ENCODE results near the gene CREG2. TPM values are rescaled to one million over a fixed set of nuclear protein-coding genes. Genes with fewer than 3 reads are reported as not detected.

The CREG2 gene, protein sequence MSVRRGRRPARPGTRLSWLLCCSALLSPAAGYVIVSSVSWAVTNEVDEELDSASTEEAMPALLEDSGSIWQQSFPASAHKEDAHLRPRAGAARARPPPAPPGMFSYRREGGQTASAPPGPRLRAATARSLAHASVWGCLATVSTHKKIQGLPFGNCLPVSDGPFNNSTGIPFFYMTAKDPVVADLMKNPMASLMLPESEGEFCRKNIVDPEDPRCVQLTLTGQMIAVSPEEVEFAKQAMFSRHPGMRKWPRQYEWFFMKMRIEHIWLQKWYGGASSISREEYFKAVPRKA
- total RNA-seq (under 0.01 and 0.50 TPM in 2 replicates), polyA plus RNA-seq (0.08 and 0.84 TPM in 2 replicates), polyA minus RNA-seq (ENCODE audit: low replicate concordance) (0.59 TPM in 1 of 2 replicates, not detected in the other)
- 0.36 TPM in 1 of 2 replicates, not detected in the other for polyA plus RNA-seq (2012)

DNA sequence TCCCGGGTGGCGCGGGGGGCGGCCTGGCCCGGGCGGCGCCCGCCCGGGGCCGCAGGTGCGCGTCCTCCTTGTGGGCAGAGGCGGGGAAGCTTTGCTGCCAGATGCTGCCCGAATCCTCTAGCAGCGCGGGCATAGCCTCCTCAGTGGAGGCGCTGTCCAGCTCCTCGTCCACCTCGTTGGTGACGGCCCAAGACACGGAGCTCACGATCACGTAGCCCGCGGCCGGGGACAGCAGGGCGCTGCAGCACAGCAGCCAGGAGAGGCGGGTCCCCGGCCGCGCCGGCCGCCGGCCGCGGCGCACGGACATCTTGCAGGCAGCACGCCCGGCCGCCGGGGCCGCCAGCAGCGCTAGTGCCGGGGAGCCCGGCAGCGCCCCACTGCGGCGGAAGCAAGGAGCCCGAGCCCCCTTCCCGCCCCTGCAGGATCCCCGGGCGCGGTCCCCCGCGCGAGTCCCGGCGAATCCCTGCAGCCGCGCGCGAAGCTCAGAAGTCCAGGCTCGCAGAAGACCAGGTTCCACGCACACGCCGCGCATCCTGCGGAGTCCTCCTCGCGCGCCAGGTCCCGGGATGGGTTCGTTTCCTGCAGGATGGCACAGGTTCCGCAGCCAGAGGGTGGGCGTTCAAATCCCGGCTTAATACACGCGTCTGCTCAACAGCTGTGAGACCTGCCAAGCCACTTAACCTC is at the start of gene CREG2:
TSS of gene CREG2 (minus strand) at position 353 of the 684 bp plus-strand sequence. CDS start at position 307, 46 bp downstream.
- Histone ChIP-seq H3K79me2 (ENCODE audit: control insufficient read depth, insufficient read depth, low read length) (no peaks in the 10 kb centered on the region), H3K27ac (ENCODE audit: insufficient read depth, low read length) (no peak within 1 kb of the TSS), H3K4me3 (replicated peaks in 1 of 4; ENCODE audit: control extremely low read depth in 1 of 4, insufficient read depth in 1 of 4, low read depth in 3 of 4, low read length in 4 of 4) (peak within 1 kb of the TSS; percentile 22 to 58 (median 56)), H3K9ac (ENCODE audit: insufficient read depth, low read length) (no peak within 1 kb of the TSS), H2AFZ (ENCODE audit: low read length) (peak within 1 kb of the TSS; percentile 74), H3K9me3 (ENCODE audit: control insufficient read depth, insufficient read depth, low read depth, low read length) (no peaks in the 10 kb centered on the region), H4K20me1 (ENCODE audit: control insufficient read depth, extremely low read depth, insufficient read depth, low read length) (no peaks in the 10 kb centered on the region), H3K4me2 (ENCODE audit: extremely low read depth, insufficient read depth, low read length) (peak within 1 kb of the TSS; percentile 86), H3K36me3 (ENCODE audit: control insufficient read depth, insufficient read depth, low read length) (no peaks in the 10 kb centered on the region), H3K4me1 (ENCODE audit: control insufficient read depth, extremely low read depth, insufficient read depth, low read length) (peaks cover 2% of the 10 kb centered on the region), H3K27me3 (ENCODE audit: control insufficient read depth, insufficient read depth, low read length) (peaks cover 9% of the 10 kb centered on the region)
- peak; percentile 56 to 59 for DNase-seq (ENCODE audit: low read depth in 2 of 2)
- TF ChIP-seq, protein P1, sequence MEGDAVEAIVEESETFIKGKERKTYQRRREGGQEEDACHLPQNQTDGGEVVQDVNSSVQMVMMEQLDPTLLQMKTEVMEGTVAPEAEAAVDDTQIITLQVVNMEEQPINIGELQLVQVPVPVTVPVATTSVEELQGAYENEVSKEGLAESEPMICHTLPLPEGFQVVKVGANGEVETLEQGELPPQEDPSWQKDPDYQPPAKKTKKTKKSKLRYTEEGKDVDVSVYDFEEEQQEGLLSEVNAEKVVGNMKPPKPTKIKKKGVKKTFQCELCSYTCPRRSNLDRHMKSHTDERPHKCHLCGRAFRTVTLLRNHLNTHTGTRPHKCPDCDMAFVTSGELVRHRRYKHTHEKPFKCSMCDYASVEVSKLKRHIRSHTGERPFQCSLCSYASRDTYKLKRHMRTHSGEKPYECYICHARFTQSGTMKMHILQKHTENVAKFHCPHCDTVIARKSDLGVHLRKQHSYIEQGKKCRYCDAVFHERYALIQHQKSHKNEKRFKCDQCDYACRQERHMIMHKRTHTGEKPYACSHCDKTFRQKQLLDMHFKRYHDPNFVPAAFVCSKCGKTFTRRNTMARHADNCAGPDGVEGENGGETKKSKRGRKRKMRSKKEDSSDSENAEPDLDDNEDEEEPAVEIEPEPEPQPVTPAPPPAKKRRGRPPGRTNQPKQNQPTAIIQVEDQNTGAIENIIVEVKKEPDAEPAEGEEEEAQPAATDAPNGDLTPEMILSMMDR (conservative IDR thresholded peaks at IDR 0.05 in 1 of 2, IDR thresholded peaks at IDR 0.05 in 1 of 2; ENCODE audit: low read depth in 1 of 2, low read length in 2 of 2), result peak; percentile 43 to 46
- no peak for TF ChIP-seq EZH2 (IDR thresholded peaks at IDR 0.05; ENCODE audit: low read length, missing control alignments)

DNA sequence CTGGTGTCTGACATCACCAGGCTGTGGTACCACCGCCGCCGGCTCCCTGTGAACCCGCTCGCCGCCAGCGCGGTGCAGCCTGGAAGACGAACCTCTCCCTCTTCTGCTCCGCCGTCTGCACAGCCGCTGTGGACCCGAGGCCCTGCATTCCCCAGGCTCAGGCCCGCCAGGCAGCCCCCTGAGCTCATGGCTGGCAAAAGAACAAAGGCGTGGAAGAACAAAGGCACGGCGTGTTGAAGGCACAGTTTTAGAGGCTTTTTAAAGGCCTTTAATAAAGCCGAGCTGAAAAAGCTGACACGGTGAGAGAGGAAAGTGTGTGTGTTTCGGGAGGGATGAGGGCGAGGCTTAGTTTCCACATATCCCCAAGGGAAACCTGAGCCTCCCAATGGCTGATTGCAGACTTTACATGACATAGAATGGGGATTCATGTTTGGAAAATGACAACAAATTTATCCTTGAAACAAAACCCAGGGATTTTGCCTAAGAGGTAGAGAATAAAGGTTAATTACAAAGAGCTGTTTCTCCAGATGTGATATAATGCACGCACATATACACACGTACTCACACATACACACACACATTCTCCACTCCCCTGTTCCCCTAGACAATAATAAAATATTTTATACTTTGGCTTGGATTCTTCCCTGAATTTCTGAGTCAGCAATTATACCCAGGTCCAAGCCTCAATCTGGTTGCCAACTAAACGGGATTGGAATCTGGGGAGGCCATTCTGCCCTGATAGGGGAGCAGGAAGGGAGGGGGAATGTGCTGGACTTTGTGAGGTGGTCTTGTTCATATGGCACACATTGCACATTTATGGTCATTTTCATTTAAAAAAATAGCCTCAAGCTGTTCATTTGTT is 47.9 kb upstream of the CREG2 start:
- Histone ChIP-seq H3K4me1 (ENCODE audit: control insufficient read depth, extremely low read depth, insufficient read depth, low read length) (peaks cover 6% of the 10 kb centered on the region), H3K9me3 (ENCODE audit: control insufficient read depth, insufficient read depth, low read depth, low read length) (no peaks in the 10 kb centered on the region)

More for the DNA sequence above, 47.9 kb upstream of the CREG2 start:
- Histone ChIP-seq H3K79me2 (ENCODE audit: control insufficient read depth, insufficient read depth, low read length) (peaks cover 19% of the 10 kb centered on the region), H3K4me3 (replicated peaks in 1 of 4; ENCODE audit: control extremely low read depth in 1 of 4, insufficient read depth in 1 of 4, low read depth in 3 of 4, low read length in 4 of 4) (no peak overlapping the region), H3K36me3 (ENCODE audit: control insufficient read depth, insufficient read depth, low read length) (peaks cover 4% of the 10 kb centered on the region), H2AFZ (ENCODE audit: low read length) (no peak overlapping the region), H3K27ac (ENCODE audit: insufficient read depth, low read length) (peak overlapping the region; percentile 34), H3K27me3 (ENCODE audit: control insufficient read depth, insufficient read depth, low read length) (no peaks in the 10 kb centered on the region), H3K9ac (ENCODE audit: insufficient read depth, low read length) (no peak overlapping the region), H4K20me1 (ENCODE audit: control insufficient read depth, extremely low read depth, insufficient read depth, low read length) (no peaks in the 10 kb centered on the region), H3K4me2 (ENCODE audit: extremely low read depth, insufficient read depth, low read length) (no peak overlapping the region)
- peak; percentile 66 to 77 for DNase-seq (ENCODE audit: low read depth in 2 of 2)
- TF ChIP-seq, protein P1 (conservative IDR thresholded peaks at IDR 0.05 in 1 of 2, IDR thresholded peaks at IDR 0.05 in 1 of 2; ENCODE audit: low read depth in 1 of 2, low read length in 2 of 2), result no peak
- no peak for TF ChIP-seq EZH2 (IDR thresholded peaks at IDR 0.05; ENCODE audit: low read length, missing control alignments)

Measured in fibroblast of lung (primary cell).